Measurements from ENCODE around the gene ONECUT1.

- TF ChIP-seq TP53 (CRISPR knock-in tag; IDR thresholded peaks at IDR 0.05), result no peak
- TF ChIP-seq ZNF302 (CRISPR knock-in tag; IDR thresholded peaks at IDR 0.05), result no peak
- no peak for TF ChIP-seq CTCF (IDR thresholded peaks at IDR 0.05)
- no peak for TF ChIP-seq ESRRA (IDR thresholded peaks at IDR 0.05; ENCODE audit: borderline replicate concordance, low read length)
These were observed 15.5 kb upstream of the ONECUT1 start for GRCh38 chr15:52805351-52806283.
